Fibroblast of skin of abdomen (primary cell): ENCODE data around the gene ANKRD36.
"Not testable (repeated sequence)": the region's sequence is repeated elsewhere in the genome, so short reads cannot be mapped to it uniquely, and the experiment has no call there.

ENCODE experiments used
- DNase-seq: peaks from one replicate; pipeline ENCODE4 v3.0.0-alpha.2; 2013

Gene ANKRD36

DNA sequence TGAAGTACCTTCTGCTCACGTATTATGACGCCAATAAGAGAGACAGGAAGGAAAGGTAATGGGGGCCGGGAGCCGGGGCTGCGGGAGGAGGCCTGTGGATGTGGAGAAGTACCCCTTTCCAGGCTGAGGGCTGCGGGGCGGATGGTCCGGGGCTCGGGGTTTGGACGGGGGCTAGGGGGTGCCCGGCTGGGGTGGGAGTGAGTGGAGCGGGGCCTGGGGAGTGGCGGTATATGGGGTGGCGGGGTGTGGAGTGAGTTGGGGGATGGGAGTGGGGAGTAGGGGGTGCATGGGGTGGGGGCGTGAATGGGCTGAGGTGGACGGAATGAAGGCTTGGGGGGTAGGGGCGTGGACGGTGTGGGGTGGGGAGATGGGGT is 916 bp downstream of the ANKRD36 start:
- DNase-seq, result not testable (repeated sequence)

DNA sequence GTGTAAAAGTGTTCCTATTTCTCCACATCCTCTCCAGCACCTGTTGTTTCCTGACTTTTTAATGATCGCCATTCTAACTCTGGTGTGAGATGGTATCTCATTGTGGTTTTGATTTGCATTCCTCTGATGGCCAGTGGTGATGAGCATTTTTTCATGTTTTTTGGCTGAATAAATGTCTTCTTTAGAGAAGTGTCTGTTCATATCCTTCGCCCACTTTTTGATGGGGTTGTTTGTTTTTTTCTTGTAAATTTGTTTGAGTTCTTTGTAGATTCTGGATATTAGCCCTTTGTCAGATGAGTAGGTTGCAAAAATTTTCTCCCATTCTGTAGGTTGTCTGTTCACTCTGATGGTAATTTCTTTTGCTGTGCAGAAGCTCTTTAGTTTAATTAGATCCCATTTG is 16.1 kb downstream of the ANKRD36 start:
- not testable (repeated sequence) for DNase-seq

DNA sequence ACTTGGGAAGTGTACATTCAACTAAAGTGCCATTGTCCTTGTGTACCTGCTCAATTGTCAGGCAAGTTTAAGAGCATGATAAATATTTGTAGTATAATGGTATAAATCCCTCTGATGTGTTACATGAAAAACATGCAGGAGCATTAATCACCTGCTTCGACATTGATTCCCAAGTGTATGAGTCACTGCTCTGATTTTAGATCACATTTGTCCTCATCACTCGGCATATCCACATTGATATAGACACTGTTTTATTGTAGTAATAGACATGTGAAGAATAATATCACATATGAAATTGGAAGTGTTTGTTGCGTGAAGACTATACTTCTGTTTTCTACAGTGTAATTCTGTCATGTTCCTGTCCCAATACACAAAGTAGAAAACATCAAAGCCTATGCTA is 31.1 kb downstream of the ANKRD36 start:
- not testable (repeated sequence) for DNase-seq

DNA sequence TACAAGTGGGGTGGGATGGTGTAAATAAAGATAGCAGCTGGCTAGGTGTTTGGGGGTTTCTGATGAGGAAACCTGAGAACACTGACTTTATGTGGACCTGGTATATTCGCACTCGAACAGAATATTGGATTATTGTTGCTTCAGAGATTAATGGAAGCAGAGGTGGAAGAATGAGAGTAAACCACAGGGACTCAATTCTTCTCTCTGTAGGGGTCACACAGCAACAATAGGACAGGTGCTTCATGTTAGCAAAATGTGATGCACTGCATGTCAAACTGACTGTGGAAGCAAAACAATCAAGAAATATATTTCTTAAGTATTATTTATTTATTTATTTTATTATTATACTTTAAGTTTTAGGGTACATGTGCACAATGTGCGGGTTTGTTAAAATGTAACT is 53.6 kb downstream of the ANKRD36 start:
- not testable (repeated sequence) for DNase-seq

DNA sequence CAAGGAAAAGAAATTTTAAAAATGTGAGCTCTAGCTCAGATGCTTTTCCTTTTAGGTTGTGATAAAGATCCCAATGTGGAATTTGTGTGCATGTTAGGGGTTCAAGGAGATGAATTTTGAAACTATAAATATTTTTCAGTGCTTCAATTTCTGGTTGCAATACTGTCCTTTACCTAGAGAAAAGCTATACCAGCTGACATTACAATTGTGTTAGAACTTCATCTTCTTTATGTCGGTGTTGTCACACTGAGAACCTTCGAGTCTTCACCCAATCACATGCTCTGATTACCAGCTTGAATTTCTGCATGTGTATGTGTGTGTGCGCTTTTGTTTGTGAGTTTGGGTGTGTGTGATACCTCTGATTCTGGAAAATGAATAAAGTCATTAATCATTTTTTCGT is 55.0 kb downstream of the ANKRD36 start:
- DNase-seq, result not testable (repeated sequence)

DNA sequence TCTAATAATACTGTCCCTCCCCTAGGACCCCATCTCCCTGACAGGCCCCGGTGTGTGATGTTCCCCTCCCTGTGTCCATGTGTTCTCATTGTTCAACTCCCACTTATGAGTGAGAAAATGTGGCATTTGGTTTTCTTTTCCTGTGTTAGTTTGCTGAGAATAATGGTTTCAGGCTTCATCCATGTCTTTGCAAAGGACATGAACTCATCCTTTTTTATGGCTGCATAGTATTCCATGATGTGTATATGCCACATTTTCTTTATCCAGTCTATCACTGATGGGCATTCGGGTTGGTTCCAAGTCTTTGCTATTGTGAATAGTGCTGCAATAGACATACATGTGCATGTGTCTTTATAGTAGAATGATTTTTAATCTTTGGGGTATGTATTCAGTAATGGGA is 55.6 kb downstream of the ANKRD36 start:
- not testable (repeated sequence) for DNase-seq

GRCh38 chr2:97180391-97180790 is 67.4 kb downstream of the ANKRD36 start:
- DNase-seq, result peak; percentile 44

GRCh38 chr2:97195349-97195748 is 82.4 kb downstream of the ANKRD36 start:
- peak; percentile 58 for DNase-seq

- DNase-seq, result not testable (repeated sequence)
These were observed 84.3 kb downstream of the ANKRD36 start for GRCh38 chr2:97197251-97197650.

DNA sequence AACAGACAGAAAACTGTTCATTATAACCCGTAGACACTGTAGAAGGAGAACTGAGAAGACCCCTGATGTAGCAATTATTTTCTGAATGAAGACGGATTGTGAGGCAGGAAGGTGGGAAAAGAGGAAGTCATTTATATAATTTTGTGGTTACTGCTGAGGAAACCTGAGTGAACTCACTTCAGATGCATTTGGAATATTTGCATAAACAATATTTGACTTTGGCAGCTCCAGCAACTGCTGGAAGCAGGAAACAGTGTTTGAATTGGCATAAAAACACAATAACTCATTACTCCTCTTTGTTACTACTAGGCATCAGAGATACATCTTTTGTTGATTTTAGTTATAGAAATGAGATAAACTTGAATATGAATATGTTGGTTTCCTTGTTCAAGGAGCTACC is 87.9 kb downstream of the ANKRD36 start:
- DNase-seq, result not testable (repeated sequence)

GRCh38 chr2:97202643-97203250 is 89.8 kb downstream of the ANKRD36 start:
- not testable (repeated sequence) for DNase-seq

- no peak for DNase-seq
These were observed 97.4 kb downstream of the ANKRD36 start for GRCh38 chr2:97210325-97210724.

DNA sequence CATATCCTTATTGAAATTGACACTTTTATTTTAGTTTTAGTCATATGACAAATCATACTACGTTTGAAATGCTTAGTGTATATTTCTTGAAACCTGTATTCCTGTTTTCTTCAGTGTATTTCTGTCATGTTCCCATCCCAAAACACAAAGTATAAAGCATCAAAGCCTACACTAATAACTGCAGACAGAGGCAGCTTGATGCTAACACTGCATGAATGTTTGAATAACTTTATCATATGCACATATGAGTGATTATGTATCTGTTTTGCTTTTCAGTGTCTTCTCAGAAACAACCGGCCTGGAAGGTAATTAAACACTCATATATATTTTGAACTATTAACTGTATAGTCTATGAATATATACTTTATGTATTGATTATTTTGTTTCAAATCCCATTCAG is 102.1 kb downstream of the ANKRD36 start:
- DNase-seq, result not testable (repeated sequence)

DNA sequence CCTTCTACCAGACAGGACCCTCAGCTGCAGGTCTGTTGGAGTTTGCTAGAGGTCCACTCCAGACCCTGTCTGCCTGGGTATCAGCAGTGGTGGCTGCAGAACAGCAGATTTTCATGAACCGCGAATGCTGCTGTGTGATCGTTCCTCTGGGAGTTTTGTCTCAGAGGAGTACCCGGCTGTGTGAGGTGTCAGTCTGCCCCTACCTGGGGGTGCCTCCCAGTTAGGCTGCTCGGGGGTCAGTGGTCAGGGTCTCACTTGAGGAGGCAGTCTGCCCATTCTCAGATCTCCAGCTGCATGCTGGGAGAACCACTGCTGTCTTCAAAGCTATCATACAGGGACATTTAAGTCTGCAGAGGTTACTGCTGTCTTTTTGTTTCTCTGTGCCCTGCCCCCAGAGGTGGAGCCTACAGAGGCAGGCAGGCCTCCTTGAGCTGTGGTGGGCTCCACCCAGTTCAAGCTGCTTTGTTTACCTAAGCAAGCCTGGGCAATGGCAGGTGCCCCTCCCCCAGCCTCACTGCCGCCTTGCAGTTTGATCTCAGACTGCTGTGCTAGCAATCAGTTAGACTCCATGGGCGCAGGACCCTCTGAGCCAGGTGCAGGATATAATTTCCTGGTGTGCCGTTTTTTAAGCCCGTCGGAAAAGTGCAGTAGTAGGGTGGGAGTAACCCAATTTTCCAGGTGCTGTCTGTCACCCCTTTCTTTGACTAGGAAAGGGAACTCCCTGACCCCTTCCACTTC is 118.1 kb downstream of the ANKRD36 start:
- not testable (repeated sequence) for DNase-seq

- DNase-seq, result not testable (repeated sequence)
These were observed 120.0 kb downstream of the ANKRD36 start for GRCh38 chr2:97232981-97233380.

DNA sequence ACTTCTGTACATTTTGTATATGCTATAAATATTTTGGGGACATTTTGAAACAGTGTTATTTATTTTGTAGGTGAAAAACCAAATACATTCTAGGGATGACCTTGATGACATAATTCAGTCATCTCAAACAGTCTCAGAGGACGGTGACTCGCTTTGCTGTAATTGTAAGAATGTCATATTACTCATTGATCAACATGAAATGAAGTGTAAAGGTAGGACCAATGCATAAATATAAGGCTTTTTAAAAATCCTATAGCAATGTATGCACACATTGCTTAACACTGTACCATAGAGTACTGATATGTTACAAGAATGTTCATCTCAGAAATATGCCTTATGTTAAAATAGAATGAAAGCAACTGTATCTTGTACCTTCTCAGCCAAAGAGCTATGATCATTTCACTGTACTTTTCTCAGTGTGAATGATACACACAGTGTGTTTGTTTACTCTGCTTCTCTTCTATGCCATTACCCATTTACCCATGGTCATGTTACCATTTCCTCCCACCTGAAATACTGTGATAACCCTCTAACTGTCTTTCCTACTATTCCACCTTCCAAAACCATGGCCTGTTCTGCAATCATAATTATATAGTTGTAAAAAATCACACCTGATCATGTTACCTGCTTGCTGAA is 120.8 kb downstream of the ANKRD36 start:
- DNase-seq, result not testable (repeated sequence)

DNA sequence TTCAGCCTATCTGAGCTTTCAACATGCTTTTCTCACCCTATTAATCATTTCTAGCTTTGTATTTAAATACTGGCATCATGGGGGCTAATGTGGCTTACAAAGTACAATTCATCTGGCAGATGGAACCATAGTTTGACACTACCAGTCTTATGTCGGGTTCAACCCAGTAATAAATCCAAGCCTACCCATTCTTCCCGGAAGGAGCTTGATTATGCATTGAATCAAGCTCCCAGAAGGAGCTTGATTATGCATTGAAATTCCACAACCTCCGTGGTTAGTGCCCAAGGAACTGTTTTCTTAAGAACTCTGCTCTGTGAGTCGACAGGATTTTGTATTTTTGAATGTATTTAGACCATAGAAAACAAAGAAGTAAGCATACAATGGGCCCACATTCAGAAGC is 148.2 kb downstream of the ANKRD36 start:
- DNase-seq, result not testable (repeated sequence)

DNA sequence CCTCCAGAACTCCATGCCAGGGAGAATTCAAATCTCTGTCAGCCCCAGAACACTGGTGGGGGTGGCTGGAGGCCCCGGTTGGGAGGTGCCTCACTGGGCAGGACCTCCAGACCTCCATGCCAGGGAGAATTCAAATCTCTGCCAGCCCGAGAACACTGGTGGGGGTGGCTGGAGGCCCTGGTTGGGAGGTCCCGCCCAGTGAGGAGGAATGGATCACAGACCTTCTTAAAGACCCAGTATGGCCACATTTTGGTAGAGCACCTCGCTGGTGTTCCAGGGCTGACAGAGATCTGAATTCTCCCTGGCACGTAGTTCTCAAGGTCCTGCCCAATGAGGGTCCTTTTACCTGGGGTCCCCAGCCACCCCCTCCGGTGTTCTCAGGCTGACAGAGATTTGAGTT is 153.5 kb downstream of the ANKRD36 start:
- DNase-seq, result not testable (repeated sequence)

GRCh38 chr2:97267411-97268074 is 154.6 kb downstream of the ANKRD36 start:
- DNase-seq, result no peak

GRCh38 chr2:97268075-97268591 is 155.2 kb downstream of the ANKRD36 start:
- DNase-seq, result not testable (repeated sequence)

GRCh38 chr2:97276232-97276798 is 163.4 kb downstream of the ANKRD36 start:
- DNase-seq, result not testable (repeated sequence)

DNA sequence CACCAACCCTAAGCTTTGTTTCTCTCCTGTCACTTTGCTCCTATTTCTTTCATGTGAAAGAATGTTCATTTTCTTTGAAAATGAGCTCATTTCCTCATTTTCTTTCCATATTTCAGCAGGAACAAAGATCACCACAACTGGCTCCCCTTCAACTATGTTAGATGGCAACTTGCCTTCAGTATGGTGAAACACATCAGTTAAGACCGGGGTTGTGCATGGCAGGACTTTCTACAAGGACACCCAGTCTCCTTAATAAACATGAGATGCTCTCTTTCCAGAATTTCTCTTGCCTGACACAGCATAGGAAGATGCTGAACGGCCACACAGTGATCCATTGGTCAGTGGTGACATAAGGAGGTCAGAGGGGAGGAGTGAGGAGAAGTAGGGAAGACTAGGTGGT is 172.2 kb downstream of the ANKRD36 start:
- not testable (repeated sequence) for DNase-seq

- not testable (repeated sequence) for DNase-seq
These were observed 180.7 kb downstream of the ANKRD36 start for GRCh38 chr2:97293687-97294086.
